Stimulated activated CD4-positive, alpha-beta T cell treated with anti-CD3 and anti-CD28 coated beads, TNF-alpha, amount 100 ng/mL, for 48 hours (primary cell): ENCODE data around the gene SERPINE3.

Source experiments
- DNase-seq, 3 donors: peaks; one replicate each; pipeline ENCODE4 v3.0.0-alpha.2; 2020; ENCODE audit warnings: low read depth in 3 of 3

The SERPINE3 gene

GRCh38 chr13:51361106-51361505 is 21.6 kb downstream of the SERPINE3 start:
- DNase-seq: no peak

- no peak for DNase-seq
Observed at GRCh38 chr13:51363625-51364024, 24.1 kb downstream of the SERPINE3 start.

DNA sequence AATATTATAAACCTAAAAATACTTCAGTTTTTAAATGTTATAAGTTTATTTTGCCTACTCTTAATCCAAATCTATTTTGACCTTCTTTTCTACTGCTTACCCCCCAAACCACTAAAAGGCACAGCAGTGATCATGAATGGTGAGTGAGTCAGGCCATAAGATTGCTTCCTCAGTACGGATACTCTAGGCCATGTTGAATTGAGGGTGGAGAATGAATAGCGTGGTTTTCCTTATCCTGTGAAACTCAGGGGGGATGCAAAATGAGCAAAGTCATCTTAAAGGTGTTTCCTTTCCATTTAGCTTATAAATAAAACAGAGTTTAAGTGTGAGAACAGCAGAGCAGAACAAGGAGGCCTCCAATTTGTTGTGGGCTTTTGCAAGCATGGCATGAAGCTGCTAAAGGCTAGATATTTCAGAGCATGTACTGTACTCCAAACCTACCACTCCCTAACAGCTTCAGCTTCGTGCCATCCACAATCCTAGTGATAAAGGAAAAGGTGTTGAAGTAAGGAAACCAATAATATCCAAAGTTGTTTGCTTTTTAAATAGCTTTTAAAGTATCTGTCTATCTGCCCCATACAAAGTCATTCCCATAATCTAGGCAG is 25.0 kb downstream of the SERPINE3 start:
- no peak for DNase-seq

DNA sequence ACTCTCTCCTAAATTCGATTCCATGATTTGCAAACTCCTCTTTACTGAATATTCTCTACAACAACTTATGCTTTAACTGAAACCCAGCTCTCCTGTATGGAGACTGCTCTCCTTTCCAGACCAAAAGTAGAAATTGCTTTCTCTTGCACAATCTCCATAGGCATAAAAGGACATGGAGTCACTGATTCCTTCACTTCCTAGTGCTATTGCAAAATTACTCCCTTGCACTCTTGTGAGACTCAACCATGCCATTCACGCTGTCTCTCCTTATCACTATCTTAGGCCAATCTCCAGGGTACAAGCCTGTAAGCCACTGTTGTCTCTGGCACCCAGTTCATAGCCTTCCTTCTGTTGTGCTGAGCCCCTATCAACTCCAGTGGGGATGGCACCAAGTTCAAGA is 30.6 kb downstream of the SERPINE3 start:
- DNase-seq: no peak

- no peak for DNase-seq
Observed at GRCh38 chr13:51370811-51371210, 31.3 kb downstream of the SERPINE3 start.

DNA sequence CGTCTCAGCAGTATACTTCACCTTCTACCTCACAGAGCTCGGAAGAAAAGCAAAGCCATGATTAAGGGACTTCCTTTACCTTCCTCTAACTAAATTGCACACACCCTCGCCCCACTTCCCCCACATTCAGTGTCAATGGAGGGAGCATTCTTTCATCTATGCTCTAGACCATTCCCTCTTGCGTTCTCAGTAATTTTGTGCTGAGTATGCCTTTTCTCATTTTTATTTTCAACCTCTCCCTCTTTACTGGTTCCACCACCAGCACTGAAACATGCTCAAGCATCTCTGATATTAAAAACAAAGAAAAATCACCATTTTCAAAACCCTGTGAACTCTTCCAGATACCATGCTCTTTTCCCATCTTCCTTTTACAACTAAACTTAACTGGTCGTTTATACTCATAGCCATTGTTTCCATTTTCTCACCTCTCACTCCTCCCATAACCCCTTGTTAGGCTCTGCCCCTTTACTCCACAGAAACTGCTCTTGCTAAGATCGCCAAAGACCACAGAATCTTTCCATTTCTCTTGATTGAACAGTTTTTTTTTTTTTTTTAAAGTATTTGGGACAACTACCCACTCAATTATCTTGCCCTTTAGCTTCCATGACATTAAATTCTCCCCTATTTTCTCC is 32.4 kb downstream of the SERPINE3 start:
- DNase-seq: no peak

- no peak for DNase-seq
Observed at GRCh38 chr13:51373451-51373850, 34.0 kb downstream of the SERPINE3 start.

- DNase-seq: no peak
Observed at GRCh38 chr13:51380269-51380668, 40.8 kb downstream of the SERPINE3 start.

- no peak for DNase-seq
Observed at GRCh38 chr13:51385114-51385513, 45.6 kb downstream of the SERPINE3 start.

DNA sequence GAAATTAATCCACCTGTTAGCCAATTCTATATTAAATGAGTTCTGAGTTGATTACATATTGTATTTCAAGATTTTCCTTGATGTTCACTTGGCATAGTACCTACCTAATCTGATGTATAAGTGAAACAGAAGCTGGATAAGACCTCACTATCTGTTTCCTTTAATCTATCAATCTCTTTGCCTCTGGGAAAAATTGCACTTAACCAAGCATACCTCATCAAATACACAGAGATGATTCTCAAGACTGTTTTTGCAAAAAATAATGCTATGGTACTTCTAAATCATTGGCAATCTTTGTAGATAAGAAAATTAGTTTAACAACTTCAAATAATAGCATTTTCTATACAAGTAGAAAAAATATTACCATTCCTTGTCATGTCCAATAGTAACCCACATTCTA is 55.2 kb downstream of the SERPINE3 start:
- no peak for DNase-seq

- no peak for DNase-seq
Observed at GRCh38 chr13:51396352-51396751, 56.9 kb downstream of the SERPINE3 start.

GRCh38 chr13:51397262-51397941 is 57.9 kb downstream of the SERPINE3 start:
- DNase-seq: no peak

- DNase-seq: no peak
Observed at GRCh38 chr13:51405176-51405575, 65.7 kb downstream of the SERPINE3 start.

- DNase-seq: no peak
Observed at GRCh38 chr13:51412431-51412830, 72.9 kb downstream of the SERPINE3 start.
